Fibroblast of lung (primary cell): ENCODE data around the gene PAFAH1B1. TPM values are rescaled to one million over a fixed set of nuclear protein-coding genes. Genes with fewer than 3 reads are reported as not detected.
"Not testable (repeated sequence)": the region's sequence is repeated elsewhere in the genome, so short reads cannot be mapped to it uniquely, and the experiment has no call there.

Experiments used
- DNase-seq, 2 donors: peaks; one replicate each; pipeline versions ENCODE4 v3.0.0 to v3.0.0-alpha.2; 2010; ENCODE audit warnings: low read depth in 2 of 2
- H2AFZ ChIP-seq: 2 replicates; pipeline ENCODE4 v1.5.1; 2012; ENCODE audit warnings: low read length, control low read depth, inconsistent platforms
- H3K27ac ChIP-seq: 2 replicates; pipeline ENCODE4 v1.5.1; 2011; ENCODE audit warnings: low read length, control low read depth; ENCODE audit not compliant: insufficient read depth
- H3K27me3 ChIP-seq: 2 replicates; pipeline ENCODE4 v1.5.1; 2011; ENCODE audit warnings: mild to moderate bottlenecking, low read length; ENCODE audit not compliant: control insufficient read depth, insufficient read depth
- H3K36me3 ChIP-seq: 2 replicates; pipeline ENCODE4 v1.5.1; 2011; ENCODE audit warnings: low read length; ENCODE audit not compliant: control insufficient read depth, insufficient read depth
- H3K4me1 ChIP-seq: 2 replicates; pipeline ENCODE4 v1.5.1; 2011; ENCODE audit warnings: low read length; ENCODE audit not compliant: control insufficient read depth, insufficient read depth; ENCODE audit errors: extremely low read depth
- H3K4me2 ChIP-seq: 2 replicates; pipeline ENCODE4 v1.5.1; 2011; ENCODE audit warnings: low read length, control low read depth; ENCODE audit not compliant: insufficient read depth; ENCODE audit errors: extremely low read depth
- H3K4me3 ChIP-seq, 4 experiments: fragments of 200-600 bp in 1 of 4; sonication (generic) in 1 of 4; replicated peaks in 1 of 4; 2 replicates each; pipeline ENCODE4 v1.5.1; 2011 to 2016; ENCODE audit warnings: low read length in 4 of 4, low read depth in 3 of 4, mild to moderate bottlenecking in 3 of 4, control low read depth in 2 of 4, inconsistent platforms in 1 of 4, mixed read lengths in 1 of 4; ENCODE audit not compliant: insufficient read depth in 1 of 4; ENCODE audit errors: control extremely low read depth in 1 of 4
- H3K79me2 ChIP-seq: 2 replicates; pipeline ENCODE4 v1.5.1; 2012; ENCODE audit warnings: mild to moderate bottlenecking, low read length, inconsistent platforms; ENCODE audit not compliant: control insufficient read depth, insufficient read depth
- H3K9ac ChIP-seq: 2 replicates; pipeline ENCODE4 v1.5.1; 2011; ENCODE audit warnings: mild to moderate bottlenecking, low read length, control low read depth; ENCODE audit not compliant: insufficient read depth
- H3K9me3 ChIP-seq: 2 replicates; pipeline ENCODE4 v1.5.1; 2012; ENCODE audit warnings: low read depth, low read length; ENCODE audit not compliant: control insufficient read depth, insufficient read depth
- H4K20me1 ChIP-seq: 2 replicates; pipeline ENCODE4 v1.5.1; 2011; ENCODE audit warnings: low read length; ENCODE audit not compliant: control insufficient read depth, insufficient read depth; ENCODE audit errors: extremely low read depth
- EZH2 ChIP-seq: IDR thresholded peaks from 2 replicates; pipeline ENCODE4 v1.5.1; 2012; ENCODE audit warnings: low read length, control low read depth, mild to moderate bottlenecking; ENCODE audit errors: missing control alignments
- polyA minus RNA-seq: library from RNA; depleted of rRNA, polyadenylated mRNA; stranded (reverse); fragments of >200 nt; gene quantifications from 2 replicates; pipeline ENCODE4 v1.2.3, GENCODE V29; 2011; ENCODE audit warnings: low replicate concordance
- polyA plus RNA-seq, 2 donors: library from polyadenylated mRNA; depleted of rRNA in 1 of 2; stranded (reverse) in 1 of 2; unstranded in 1 of 2; fragments of >200 nt; gene quantifications; 2 replicates each; pipeline ENCODE4 v1.2.1, GENCODE V29; 2011 to 2012; ENCODE audit warnings: missing spikeins in 1 of 2
- total RNA-seq: library from RNA; depleted of rRNA; stranded (reverse); fragments of >200 nt; gene quantifications from 2 replicates; pipeline ENCODE4 v1.2.1, GENCODE V29; 2014
- TF ChIP-seq, protein P1 (sequence below), 2 donors: IDR thresholded peaks in 1 of 2; conservative IDR thresholded peaks in 1 of 2; 1 replicate in 1 of 2; 2 replicates in 1 of 2; pipeline ENCODE4 v1.5.1; 2011 to 2012; ENCODE audit warnings: low read length in 2 of 2, control low read depth in 1 of 2, inconsistent platforms in 1 of 2, low read depth in 1 of 2, mild to moderate bottlenecking in 1 of 2

The PAFAH1B1 gene
- 78.6 and 108 TPM in 2 replicates for total RNA-seq
- 87.7 and 107 TPM in 2 replicates for polyA plus RNA-seq
- 103 and 114 TPM in 2 replicates for polyA plus RNA-seq (2012)
- 70.3 and 102 TPM in 2 replicates for polyA minus RNA-seq

DNA sequence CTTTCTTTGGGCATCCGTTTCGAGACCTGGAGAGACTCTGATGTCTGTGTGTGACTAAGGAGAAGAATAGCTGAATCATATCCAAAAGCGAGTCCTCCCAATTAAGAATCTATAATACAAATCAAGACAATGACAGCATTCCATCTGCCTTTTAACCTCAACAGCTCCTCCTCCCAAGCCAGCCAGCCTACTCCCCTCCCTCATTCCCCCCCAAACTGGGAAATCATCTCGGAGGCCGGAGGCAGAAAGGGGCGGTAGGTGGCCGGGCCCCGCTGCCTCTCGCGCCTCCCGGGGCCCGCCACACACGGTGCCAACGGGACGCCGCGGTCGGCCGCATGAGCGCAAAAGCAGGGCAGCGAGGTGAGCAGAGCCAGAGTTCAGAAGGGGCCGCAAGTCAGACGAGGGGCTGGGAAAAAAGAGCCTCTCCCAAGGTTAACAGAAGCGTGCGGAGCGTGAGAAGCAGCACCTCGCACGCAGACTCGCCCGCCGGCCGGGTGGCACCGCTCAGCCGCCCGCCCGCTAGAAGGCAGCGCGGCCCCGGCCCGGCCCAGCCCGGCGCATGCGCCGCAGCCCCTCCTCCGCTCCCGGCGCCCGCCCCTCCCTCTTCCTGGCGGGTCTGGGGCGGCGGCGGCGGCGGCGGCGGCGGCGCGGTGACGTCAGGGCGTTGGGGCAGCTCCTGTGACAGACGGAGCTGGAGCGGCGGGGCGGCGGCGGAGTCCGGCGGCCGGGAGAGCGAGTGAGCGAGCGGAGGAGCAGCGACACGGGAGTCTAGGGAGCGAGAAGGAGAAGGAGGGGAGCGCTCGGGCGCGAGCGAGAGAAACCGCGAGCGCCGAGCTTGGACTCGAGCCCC lies at the start of gene PAFAH1B1:
PAFAH1B1 (plus strand) TSS at position 684 of the 850 bp plus-strand sequence. CDS start 44,635 bp downstream, outside the sequence.
- Histone ChIP-seq H3K9me3 (no peaks in the 10 kb centered on the region), H4K20me1 (peaks cover 10% of the 10 kb centered on the region), H3K79me2 (peaks cover 42% of the 10 kb centered on the region), H3K9ac (peak within 1 kb of the TSS; percentile 91), H3K4me2 (peak within 1 kb of the TSS; percentile 99), H3K4me3 (peak within 1 kb of the TSS; percentile 60 to 98 (median 72)), H2AFZ (peak within 1 kb of the TSS; percentile 35), H3K4me1 (peaks cover 2% of the 10 kb centered on the region), H3K36me3 (no peaks in the 10 kb centered on the region), H3K27me3 (no peaks in the 10 kb centered on the region), H3K27ac (peak within 1 kb of the TSS; percentile 89)
- peak; percentile 77 to 79 for DNase-seq
- TF ChIP-seq EZH2, result no peak
- TF ChIP-seq, protein P1, sequence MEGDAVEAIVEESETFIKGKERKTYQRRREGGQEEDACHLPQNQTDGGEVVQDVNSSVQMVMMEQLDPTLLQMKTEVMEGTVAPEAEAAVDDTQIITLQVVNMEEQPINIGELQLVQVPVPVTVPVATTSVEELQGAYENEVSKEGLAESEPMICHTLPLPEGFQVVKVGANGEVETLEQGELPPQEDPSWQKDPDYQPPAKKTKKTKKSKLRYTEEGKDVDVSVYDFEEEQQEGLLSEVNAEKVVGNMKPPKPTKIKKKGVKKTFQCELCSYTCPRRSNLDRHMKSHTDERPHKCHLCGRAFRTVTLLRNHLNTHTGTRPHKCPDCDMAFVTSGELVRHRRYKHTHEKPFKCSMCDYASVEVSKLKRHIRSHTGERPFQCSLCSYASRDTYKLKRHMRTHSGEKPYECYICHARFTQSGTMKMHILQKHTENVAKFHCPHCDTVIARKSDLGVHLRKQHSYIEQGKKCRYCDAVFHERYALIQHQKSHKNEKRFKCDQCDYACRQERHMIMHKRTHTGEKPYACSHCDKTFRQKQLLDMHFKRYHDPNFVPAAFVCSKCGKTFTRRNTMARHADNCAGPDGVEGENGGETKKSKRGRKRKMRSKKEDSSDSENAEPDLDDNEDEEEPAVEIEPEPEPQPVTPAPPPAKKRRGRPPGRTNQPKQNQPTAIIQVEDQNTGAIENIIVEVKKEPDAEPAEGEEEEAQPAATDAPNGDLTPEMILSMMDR (conservative IDR thresholded peaks at IDR 0.05 in 1 of 2, IDR thresholded peaks at IDR 0.05 in 1 of 2; ENCODE audit: low read depth in 1 of 2, low read length in 2 of 2), result peak in 1 of 2 donors; percentile 4

DNA sequence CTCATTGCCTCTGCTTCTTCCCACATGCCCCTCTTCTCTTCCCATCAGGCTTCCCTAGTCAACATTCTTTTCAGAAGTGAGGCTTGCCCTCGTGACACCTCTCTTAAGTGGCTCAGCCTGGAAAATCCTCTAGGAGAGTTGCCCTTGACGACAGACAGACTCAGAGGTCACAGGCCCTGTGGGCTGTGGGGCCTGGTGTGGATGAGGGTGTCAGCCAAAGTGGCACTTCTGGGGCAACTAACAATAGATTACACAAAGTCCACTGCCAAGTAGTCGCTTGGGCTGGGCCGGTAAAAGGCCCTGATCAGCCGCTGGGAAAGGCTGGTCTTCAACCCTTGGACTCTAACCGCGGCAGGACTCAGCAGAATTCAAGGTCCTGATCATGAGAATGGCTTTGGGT lies 48.1 kb upstream of the PAFAH1B1 start:
- no peak overlapping the region for H3K27ac ChIP-seq
- DNase-seq, result no peak
- no peaks in the 10 kb centered on the region for H3K79me2 ChIP-seq
- H3K4me2 ChIP-seq, result no peak overlapping the region
- H3K9ac ChIP-seq, result no peak overlapping the region
- no peaks in the 10 kb centered on the region for H4K20me1 ChIP-seq
- no peaks in the 10 kb centered on the region for H3K4me1 ChIP-seq
- TF ChIP-seq, protein P1 (conservative IDR thresholded peaks at IDR 0.05 in 1 of 2, IDR thresholded peaks at IDR 0.05 in 1 of 2; ENCODE audit: low read depth in 1 of 2, low read length in 2 of 2), result no peak
- TF ChIP-seq EZH2, result no peak
- no peaks in the 10 kb centered on the region for H3K27me3 ChIP-seq
- H3K9me3 ChIP-seq, result no peaks in the 10 kb centered on the region
- no peak overlapping the region for H3K4me3 ChIP-seq
- no peaks in the 10 kb centered on the region for H3K36me3 ChIP-seq
- H2AFZ ChIP-seq, result no peak overlapping the region

DNA sequence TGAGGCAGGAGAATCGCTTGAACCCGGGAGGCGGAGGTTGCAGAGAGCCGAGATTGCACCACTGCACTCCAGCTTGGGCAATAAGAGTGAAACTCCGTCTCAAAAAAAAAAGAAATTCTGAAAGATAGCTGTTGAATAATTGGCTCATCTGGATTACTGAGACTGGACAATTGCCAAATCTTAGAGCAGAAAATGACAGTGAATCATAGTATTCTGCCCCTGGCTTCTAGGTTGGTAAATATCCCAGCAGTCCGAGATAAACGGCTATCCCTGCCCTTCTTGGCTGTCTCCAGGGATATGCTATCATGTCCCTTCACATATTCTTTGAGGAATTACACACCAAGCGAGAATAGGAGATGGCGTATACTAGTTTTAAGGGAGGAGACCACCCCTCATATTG lies 46.3 kb upstream of the PAFAH1B1 start:
- no peak overlapping the region for H3K9ac ChIP-seq
- no peak overlapping the region for H3K4me3 ChIP-seq
- H4K20me1 ChIP-seq, result no peaks in the 10 kb centered on the region
- H3K79me2 ChIP-seq, result no peaks in the 10 kb centered on the region
- DNase-seq, result peak; percentile 14 to 20
- H3K4me1 ChIP-seq, result no peaks in the 10 kb centered on the region
- no peak overlapping the region for H2AFZ ChIP-seq
- H3K36me3 ChIP-seq, result no peaks in the 10 kb centered on the region
- peaks cover 3% of the 10 kb centered on the region for H3K27me3 ChIP-seq
- H3K27ac ChIP-seq, result no peak overlapping the region
- no peak overlapping the region for H3K4me2 ChIP-seq
- TF ChIP-seq, protein P1 (conservative IDR thresholded peaks at IDR 0.05 in 1 of 2, IDR thresholded peaks at IDR 0.05 in 1 of 2; ENCODE audit: low read depth in 1 of 2, low read length in 2 of 2), result no peak
- no peak for TF ChIP-seq EZH2
- H3K9me3 ChIP-seq, result no peaks in the 10 kb centered on the region

DNA sequence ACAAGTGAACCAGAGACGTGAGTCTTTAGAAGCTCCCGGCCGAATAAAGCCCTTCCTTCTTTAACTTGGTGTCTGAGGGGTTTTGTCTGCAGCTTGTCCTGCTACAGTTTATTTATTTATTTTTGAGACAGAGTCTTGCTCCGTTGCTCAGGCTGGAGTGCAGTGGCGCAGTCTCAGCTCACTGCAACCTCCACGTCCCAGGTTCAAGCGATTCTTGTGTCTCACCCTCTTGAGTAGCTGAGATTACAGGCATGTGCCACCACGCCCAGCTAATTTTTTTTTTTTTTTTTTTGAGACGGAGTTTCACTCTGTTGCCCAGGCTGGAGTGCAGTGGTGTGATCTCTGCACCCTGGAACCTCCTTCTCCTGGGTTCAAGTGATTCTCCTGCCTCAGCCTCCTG lies 45.4 kb upstream of the PAFAH1B1 start:
- not testable (repeated sequence) for H3K79me2 ChIP-seq, DNase-seq, H3K27ac ChIP-seq, H3K4me2 ChIP-seq, H3K9ac ChIP-seq, H3K36me3 ChIP-seq, H3K9me3 ChIP-seq, H4K20me1 ChIP-seq, H3K27me3 ChIP-seq, H2AFZ ChIP-seq, H3K4me3 ChIP-seq, H3K4me1 ChIP-seq
